ENCODE results near the gene BTN3A1.

The BTN3A1 gene

DNA sequence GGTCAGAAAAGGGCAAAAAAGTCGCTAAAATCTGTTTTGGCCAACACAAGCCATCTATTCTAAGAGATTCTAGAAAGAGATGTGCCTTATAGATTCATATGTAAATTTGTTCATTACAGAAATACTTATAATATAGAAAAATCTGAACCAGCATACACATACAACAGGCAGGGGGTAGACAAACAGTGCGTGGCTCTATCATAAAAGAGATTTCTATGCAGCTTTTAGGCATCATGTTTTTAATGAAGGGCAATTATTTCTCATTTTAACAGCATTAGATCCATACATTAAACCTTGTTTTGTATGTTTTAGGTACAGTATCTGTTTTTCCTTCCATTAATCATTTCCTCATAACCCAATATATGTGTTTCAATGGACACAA lies 38.9 kb downstream of the BTN3A1 start:
- H3K4me3 ChIP-seq (ENCODE audit: low read length): peak overlapping the region; percentile 70
- DNase-seq (ENCODE audit: low read depth): no peak
- TF ChIP-seq, protein P1, sequence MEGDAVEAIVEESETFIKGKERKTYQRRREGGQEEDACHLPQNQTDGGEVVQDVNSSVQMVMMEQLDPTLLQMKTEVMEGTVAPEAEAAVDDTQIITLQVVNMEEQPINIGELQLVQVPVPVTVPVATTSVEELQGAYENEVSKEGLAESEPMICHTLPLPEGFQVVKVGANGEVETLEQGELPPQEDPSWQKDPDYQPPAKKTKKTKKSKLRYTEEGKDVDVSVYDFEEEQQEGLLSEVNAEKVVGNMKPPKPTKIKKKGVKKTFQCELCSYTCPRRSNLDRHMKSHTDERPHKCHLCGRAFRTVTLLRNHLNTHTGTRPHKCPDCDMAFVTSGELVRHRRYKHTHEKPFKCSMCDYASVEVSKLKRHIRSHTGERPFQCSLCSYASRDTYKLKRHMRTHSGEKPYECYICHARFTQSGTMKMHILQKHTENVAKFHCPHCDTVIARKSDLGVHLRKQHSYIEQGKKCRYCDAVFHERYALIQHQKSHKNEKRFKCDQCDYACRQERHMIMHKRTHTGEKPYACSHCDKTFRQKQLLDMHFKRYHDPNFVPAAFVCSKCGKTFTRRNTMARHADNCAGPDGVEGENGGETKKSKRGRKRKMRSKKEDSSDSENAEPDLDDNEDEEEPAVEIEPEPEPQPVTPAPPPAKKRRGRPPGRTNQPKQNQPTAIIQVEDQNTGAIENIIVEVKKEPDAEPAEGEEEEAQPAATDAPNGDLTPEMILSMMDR (IDR thresholded peaks at IDR 0.05; ENCODE audit: insufficient read depth, low read depth, low read length, missing control alignments): no peak

DNA sequence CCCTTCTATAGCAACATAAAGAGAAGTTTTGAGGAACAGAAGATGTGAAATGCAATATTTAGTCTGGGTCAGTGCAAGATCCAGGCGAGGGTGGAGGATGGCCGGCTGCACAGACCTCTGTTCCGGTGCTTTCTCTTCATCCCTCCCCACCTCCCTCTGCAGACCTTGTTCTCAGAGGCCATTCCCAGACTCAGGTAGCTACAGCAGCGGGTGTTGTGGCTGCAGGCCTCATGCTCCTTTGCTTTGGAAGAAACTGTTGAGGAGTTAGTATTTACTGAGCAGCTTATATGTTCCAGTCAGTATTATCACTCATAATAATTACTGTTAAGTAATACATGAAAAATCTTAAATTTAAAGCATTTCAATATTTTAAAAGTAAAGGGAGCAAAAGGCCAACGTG lies 39.9 kb downstream of the BTN3A1 start:
- DNase-seq (ENCODE audit: low read depth): no peak
- TF ChIP-seq, protein P1 (IDR thresholded peaks at IDR 0.05; ENCODE audit: insufficient read depth, low read depth, low read length, missing control alignments): no peak
- no peak overlapping the region for H3K4me3 ChIP-seq (ENCODE audit: low read length)

DNA sequence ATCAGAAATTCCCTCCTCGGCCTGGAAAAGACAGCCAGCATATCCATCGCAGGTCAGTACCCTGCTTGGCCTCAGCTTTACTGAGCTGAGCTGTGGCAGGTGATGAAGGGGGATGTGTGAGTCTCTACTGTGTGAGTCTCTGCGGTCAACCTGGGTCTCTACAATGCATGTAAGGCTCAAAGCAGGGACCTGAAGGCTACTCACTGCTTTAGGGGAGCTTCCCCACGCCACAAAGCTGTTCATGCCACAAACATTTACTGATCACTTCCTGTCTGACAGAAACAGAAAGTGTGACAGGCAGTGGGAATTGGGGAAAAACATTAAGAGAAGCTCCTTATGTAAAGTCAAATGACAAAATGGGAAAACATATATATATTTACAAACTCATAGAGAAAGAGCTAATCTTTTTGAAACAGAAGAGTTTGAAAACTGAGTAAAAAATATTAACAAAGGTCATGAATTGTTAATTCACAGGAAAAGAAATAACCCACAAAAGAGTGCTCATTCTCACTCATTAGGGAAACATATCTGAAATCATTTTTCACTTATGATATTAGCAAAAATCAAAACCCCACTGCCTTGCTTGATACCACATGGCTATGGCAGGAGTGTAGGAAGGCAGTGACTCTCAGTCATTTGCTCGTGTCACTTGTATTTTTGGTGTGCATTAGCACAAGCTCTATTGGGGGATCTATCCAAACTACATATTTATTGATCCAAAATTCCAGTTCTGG lies 44.0 kb downstream of the BTN3A1 start:
- TF ChIP-seq, protein P1 (IDR thresholded peaks at IDR 0.05; ENCODE audit: insufficient read depth, low read depth, low read length, missing control alignments): no peak
- no peak overlapping the region for H3K4me3 ChIP-seq (ENCODE audit: low read length)
- no peak for DNase-seq (ENCODE audit: low read depth)

DNA sequence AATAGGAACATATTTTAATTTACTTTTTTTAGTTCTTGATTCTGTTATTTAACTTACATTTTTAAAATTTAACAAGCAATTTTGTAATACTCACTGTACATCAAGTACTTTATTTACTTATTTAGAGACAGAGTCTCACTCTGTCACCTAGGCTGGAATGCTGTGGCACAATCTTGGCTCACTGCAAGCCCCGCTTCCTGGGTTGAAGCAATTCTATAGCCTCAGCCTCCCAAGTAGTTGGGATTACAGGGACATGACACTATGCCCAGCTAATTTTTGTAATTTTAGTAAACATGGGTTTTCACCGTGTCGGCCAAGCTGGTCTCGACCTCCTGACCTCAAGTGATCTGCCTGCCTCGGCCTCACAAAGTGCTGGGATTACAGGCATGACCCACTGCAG lies 45.2 kb downstream of the BTN3A1 start:
- no peak for DNase-seq (ENCODE audit: low read depth)
- TF ChIP-seq, protein P1 (IDR thresholded peaks at IDR 0.05; ENCODE audit: insufficient read depth, low read depth, low read length, missing control alignments): no peak
- H3K4me3 ChIP-seq (ENCODE audit: low read length): no peak overlapping the region

DNA sequence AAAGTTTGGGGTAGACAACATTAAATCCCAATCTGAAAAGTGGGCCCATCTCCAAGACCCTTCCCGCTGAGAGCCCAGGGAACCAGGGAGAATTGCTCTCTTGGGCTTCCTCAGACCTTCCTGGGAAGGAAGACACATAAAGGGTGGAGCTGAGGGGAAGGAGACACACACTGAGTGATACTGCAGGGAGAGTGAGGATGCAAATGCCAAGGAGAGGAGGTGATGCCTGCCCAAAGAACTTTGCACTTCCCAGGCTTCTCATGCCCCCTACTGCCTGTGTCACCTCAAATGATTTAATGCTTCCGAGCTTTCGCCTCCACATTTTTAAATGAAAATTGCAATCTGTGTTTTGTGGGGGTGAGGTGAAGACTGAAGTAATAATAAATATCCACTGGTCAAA lies 48.2 kb downstream of the BTN3A1 start:
- H3K4me3 ChIP-seq (ENCODE audit: low read length): no peak overlapping the region
- TF ChIP-seq, protein P1 (IDR thresholded peaks at IDR 0.05; ENCODE audit: insufficient read depth, low read depth, low read length, missing control alignments): no peak
- no peak for DNase-seq (ENCODE audit: low read depth)

DNA sequence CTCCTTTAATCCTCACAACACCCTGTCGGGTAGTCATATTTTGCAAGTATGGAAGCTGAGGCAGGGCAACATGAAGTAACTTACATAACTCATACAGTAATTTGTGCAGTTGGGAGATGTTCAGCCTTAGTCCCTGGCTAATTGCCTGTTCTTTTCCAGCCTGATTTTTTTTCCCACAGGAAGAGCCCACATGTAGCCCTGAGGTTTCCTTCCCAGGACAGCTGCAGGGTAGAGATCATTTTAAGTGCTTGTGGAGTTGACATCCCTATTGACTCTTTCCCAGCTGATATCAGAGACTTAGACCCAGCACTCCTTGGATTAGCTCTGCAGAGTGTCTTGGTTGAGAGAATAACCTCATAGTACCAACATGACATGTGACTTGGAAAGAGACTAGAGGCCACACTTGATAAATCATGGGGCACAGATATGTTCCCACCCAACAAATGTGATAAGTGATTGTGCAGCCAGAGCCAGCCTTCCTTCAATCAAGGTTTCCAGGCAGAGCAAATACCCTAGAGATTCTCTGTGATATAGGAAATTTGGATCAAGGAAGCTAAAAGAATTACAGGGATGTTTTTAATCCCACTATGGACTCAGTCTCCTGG lies 50.7 kb downstream of the BTN3A1 start:
- no peak for DNase-seq (ENCODE audit: low read depth)
- no peak overlapping the region for H3K4me3 ChIP-seq (ENCODE audit: low read length)
- TF ChIP-seq, protein P1 (IDR thresholded peaks at IDR 0.05; ENCODE audit: insufficient read depth, low read depth, low read length, missing control alignments): no peak

DNA sequence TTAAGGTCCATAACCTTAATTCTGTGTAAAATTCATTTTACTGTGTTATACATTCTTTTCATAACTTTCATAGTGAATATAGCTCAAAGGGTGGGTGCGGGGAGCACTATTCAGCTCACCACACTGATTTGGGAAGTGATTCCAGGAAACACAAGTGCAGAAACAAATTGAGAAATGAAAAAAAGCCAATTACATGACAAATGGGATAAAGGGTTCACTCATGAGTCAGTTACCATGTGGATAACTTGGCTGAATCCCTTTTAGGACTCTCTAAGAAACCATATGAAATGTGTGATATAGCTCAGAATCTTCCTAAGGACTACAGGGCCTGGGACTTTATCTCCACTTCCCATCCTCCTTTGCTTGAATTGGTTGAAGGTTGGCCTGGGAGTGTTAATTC lies 52.6 kb downstream of the BTN3A1 start:
- H3K4me3 ChIP-seq (ENCODE audit: low read length): no peak overlapping the region
- DNase-seq (ENCODE audit: low read depth): no peak
- TF ChIP-seq, protein P1 (IDR thresholded peaks at IDR 0.05; ENCODE audit: insufficient read depth, low read depth, low read length, missing control alignments): no peak

Measured in epithelial cell of esophagus (primary cell).